Measurements from ENCODE around the gene SPATA21. TPM values are rescaled to one million over a fixed set of nuclear protein-coding genes. Genes with fewer than 3 reads are reported as not detected.

The SPATA21 gene
- total and polyA plus RNA-seq, 2 donors (not counting 3 experiments of a cell fraction or from before 2014, with no cell fraction given) = not detected

DNA sequence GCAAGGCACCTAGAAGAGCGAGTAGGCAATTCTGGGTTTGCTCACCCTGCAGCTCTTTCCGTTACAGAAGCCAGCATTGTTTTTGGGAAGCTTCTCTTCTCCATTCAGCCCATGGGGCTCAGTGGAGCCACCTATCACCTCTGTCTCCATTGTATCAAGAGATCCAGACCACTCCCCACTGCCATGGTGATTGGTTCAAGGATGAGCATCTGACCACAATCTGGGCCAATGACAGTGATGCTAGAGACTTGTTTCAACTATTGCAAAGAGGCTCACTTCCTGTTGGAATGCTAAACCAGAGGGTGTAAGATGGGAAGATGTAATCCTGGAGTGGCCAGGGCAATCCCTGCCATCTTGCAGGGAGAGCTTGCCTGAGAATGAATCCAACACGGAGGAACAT lies 6.6 kb downstream of the SPATA21 start:
- H3K36me3 ChIP-seq (ENCODE audit: control insufficient read depth in 2 of 2, extremely low read depth in 1 of 2, insufficient read depth in 2 of 2, low read length in 2 of 2) = no peaks in the 10 kb centered on the region
- H3K4me3 ChIP-seq (replicated peaks in 1 of 3; ENCODE audit: insufficient read depth in 1 of 3, low read depth in 1 of 3, low read length in 3 of 3) = no peak overlapping the region
- no peaks in the 10 kb centered on the region for H3K9me3 ChIP-seq (replicated peaks; ENCODE audit: control insufficient read depth, insufficient read depth, low read length)
- dilution Hi-C loops (cut with MboI; ENCODE audit: extremely low pct_ligation_motif_present, low sequenced_read_pairs) (no loop called here), intact Hi-C loops (cut with micrococcal nuclease) (no loop called here)
- H3K4me1 ChIP-seq (ENCODE audit: control insufficient read depth, extremely low read depth, insufficient read depth, low read length) = no peaks in the 10 kb centered on the region
- TF ChIP-seq POLR2AphosphoS5 (IDR thresholded peaks at IDR 0.05; ENCODE audit: insufficient read depth, low read depth, low read length) = no peak
- no peak for TF ChIP-seq POLR2A (IDR thresholded peaks at IDR 0.05; ENCODE audit: low read depth, low read length)
- TF ChIP-seq FOS (IDR thresholded peaks at IDR 0.05; ENCODE audit: borderline replicate concordance, insufficient read depth, low read length) = no peak
- TF ChIP-seq, protein P1, sequence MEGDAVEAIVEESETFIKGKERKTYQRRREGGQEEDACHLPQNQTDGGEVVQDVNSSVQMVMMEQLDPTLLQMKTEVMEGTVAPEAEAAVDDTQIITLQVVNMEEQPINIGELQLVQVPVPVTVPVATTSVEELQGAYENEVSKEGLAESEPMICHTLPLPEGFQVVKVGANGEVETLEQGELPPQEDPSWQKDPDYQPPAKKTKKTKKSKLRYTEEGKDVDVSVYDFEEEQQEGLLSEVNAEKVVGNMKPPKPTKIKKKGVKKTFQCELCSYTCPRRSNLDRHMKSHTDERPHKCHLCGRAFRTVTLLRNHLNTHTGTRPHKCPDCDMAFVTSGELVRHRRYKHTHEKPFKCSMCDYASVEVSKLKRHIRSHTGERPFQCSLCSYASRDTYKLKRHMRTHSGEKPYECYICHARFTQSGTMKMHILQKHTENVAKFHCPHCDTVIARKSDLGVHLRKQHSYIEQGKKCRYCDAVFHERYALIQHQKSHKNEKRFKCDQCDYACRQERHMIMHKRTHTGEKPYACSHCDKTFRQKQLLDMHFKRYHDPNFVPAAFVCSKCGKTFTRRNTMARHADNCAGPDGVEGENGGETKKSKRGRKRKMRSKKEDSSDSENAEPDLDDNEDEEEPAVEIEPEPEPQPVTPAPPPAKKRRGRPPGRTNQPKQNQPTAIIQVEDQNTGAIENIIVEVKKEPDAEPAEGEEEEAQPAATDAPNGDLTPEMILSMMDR (IDR thresholded peaks at IDR 0.05; ENCODE audit: extremely low read depth in 1 of 2, insufficient read depth in 1 of 2, low read depth in 1 of 2, low read length in 2 of 2) = no peak
- TF ChIP-seq GATA2 (IDR thresholded peaks at IDR 0.05; ENCODE audit: insufficient read depth, insufficient read length, low read depth, low read length) = no peak
- TF ChIP-seq MYC (IDR thresholded peaks at IDR 0.05; ENCODE audit: low read depth, low read length) = no peak
- no peak for TF ChIP-seq JUN (IDR thresholded peaks at IDR 0.05; ENCODE audit: borderline replicate concordance, insufficient read depth, insufficient read length, low read depth)
- TF ChIP-seq, protein P2, sequence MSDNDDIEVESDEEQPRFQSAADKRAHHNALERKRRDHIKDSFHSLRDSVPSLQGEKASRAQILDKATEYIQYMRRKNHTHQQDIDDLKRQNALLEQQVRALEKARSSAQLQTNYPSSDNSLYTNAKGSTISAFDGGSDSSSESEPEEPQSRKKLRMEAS (IDR thresholded peaks at IDR 0.05; ENCODE audit: insufficient read depth, insufficient read length) = no peak
- no peak for TF ChIP-seq EZH2 (IDR thresholded peaks at IDR 0.05; ENCODE audit: borderline replicate concordance, low read depth, low read length, severe bottlenecking)
- H3K9me1 ChIP-seq (replicated peaks; ENCODE audit: control insufficient read depth, extremely low read depth, insufficient read depth, low read length) = no peaks in the 10 kb centered on the region
- no peak overlapping the region for H3K4me2 ChIP-seq (ENCODE audit: insufficient read depth, low read length)
- ChIA-PET CTCF (interaction anchor here (0.8 kb wide), 1 partner anchor 27 kb away, joined by 3 read pairs; no protein-coding TSS in a partner anchor), POLR2A (no interaction called here)
- no peaks in the 10 kb centered on the region for H3K79me2 ChIP-seq (ENCODE audit: control insufficient read depth, insufficient read depth, low read length)
- no peak overlapping the region for H2AFZ ChIP-seq (ENCODE audit: low read depth, low read length)
- H4K20me1 ChIP-seq (replicated peaks; ENCODE audit: control insufficient read depth, extremely low read depth, insufficient read depth, low read length) = no peaks in the 10 kb centered on the region
- DNase-seq (ENCODE audit: low read depth, low spot score) (no peak), FAIRE-seq (no peak)
- BruUV-seq (replicated peaks) = no TSS peak
- H3K9ac ChIP-seq (replicated peaks; ENCODE audit: extremely low read depth, insufficient read depth, low read length) = no peak overlapping the region
- no peak overlapping the region for H3K27ac ChIP-seq (ENCODE audit: insufficient read depth, low read depth, low read length)
- no peaks in the 10 kb centered on the region for H3K27me3 ChIP-seq (ENCODE audit: control insufficient read depth in 2 of 2, insufficient read depth in 2 of 2, low read length in 2 of 2)
